BLaER1 treated with 17β-estradiol and CSF1 and Interleukin-3, amounts not matched to agents 10 nM and 100 nM (cell line): ENCODE measurements around the gene IGFBPL1.

ENCODE experiments used
- H3K27ac ChIP-seq, 11 experiments: shearing (Covaris generic); formaldehyde crosslinking; 2 replicates each; pipeline ENCODE4 v1.8.1; 2022
- H3K27me3 ChIP-seq, 11 experiments: shearing (Covaris generic); formaldehyde crosslinking; 2 replicates each; pipeline ENCODE4 v1.8.1; 2022
- H3K36me3 ChIP-seq, 11 experiments: shearing (Covaris generic); formaldehyde crosslinking; 2 replicates each; pipeline ENCODE4 v1.8.1; 2022
- H3K4me1 ChIP-seq, 10 experiments: shearing (Covaris generic); formaldehyde crosslinking; 2 replicates each; pipeline ENCODE4 v1.8.1; 2022
- H3K4me2 ChIP-seq, 11 experiments: shearing (Covaris generic); formaldehyde crosslinking; 2 replicates each; pipeline ENCODE4 v1.8.1; 2022
- H3K4me3 ChIP-seq, 10 experiments: shearing (Covaris generic); formaldehyde crosslinking; 2 replicates each; pipeline ENCODE4 v1.8.1; 2022
- H3K9ac ChIP-seq, 11 experiments: shearing (Covaris generic); formaldehyde crosslinking; 2 replicates each; pipeline ENCODE4 v1.8.1; 2022
- H3K9me3 ChIP-seq, 11 experiments: shearing (Covaris generic); formaldehyde crosslinking; replicated peaks in 1 of 11; 2 replicates each; pipeline ENCODE4 v1.8.1; 2022
- H4K20me1 ChIP-seq, 11 experiments: shearing (Covaris generic); formaldehyde crosslinking; 2 replicates each; pipeline ENCODE4 v1.8.1; 2022
- Cebpa-rat ChIP-seq, 11 experiments: shearing (Covaris generic); IDR thresholded peaks; 2 replicates each; pipeline ENCODE4 v1.8.1; 2022

IGFBPL1 gene

GRCh38 chr9:38359297-38359653, 65.0 kb downstream of the IGFBPL1 start:
- no peak overlapping the region for H3K27ac ChIP-seq
- H3K9ac ChIP-seq: no peak overlapping the region
- no peak overlapping the region for H3K4me3 ChIP-seq
- H3K36me3 ChIP-seq: no peaks in the 10 kb centered on the region
- no peak for TF ChIP-seq Cebpa-rat (IDR thresholded peaks at IDR 0.05)
- no peaks in the 10 kb centered on the region for H4K20me1 ChIP-seq
- no peaks in the 10 kb centered on the region for H3K9me3 ChIP-seq
- H3K4me1 ChIP-seq: peaks cover 0 to 9% (median 2%) of the 10 kb centered on the region in 10 experiments; a peak in 5 of 20 replicates
- no peaks in the 10 kb centered on the region for H3K27me3 ChIP-seq
- peak overlapping the region in 2 of 11 experiments; percentile 0 to 21; a peak in 1 of 22 replicates for H3K4me2 ChIP-seq

- Histone ChIP-seq H3K9me3 (no peaks in the 10 kb centered on the region), H3K27me3 (no peaks in the 10 kb centered on the region), H4K20me1 (no peaks in the 10 kb centered on the region), H3K27ac (no peak overlapping the region), H3K9ac (no peak overlapping the region), H3K4me1 (peaks cover 0 to 9% (median 2%) of the 10 kb centered on the region in 10 experiments; a peak in 5 of 20 replicates), H3K4me3 (no peak overlapping the region), H3K4me2 (peak overlapping the region in 3 of 11 experiments; percentile 0 to 27 (median 21); a peak in 2 of 22 replicates), H3K36me3 (no peaks in the 10 kb centered on the region)
- TF ChIP-seq Cebpa-rat (IDR thresholded peaks at IDR 0.05): no peak
Measured at GRCh38 chr9:38358390-38359296, 65.6 kb downstream of the IGFBPL1 start.

- Histone ChIP-seq H3K9ac (no peak overlapping the region), H3K4me2 (no peak overlapping the region), H3K9me3 (no peaks in the 10 kb centered on the region), H3K4me3 (no peak overlapping the region), H3K4me1 (peaks cover 0 to 9% (median 2%) of the 10 kb centered on the region in 10 experiments; a peak in 5 of 20 replicates), H3K36me3 (no peaks in the 10 kb centered on the region), H4K20me1 (no peaks in the 10 kb centered on the region), H3K27ac (no peak overlapping the region), H3K27me3 (no peaks in the 10 kb centered on the region)
- TF ChIP-seq Cebpa-rat (IDR thresholded peaks at IDR 0.05): no peak
Measured at GRCh38 chr9:38357350-38358114, 66.7 kb downstream of the IGFBPL1 start.

- H4K20me1 ChIP-seq: no peaks in the 10 kb centered on the region
- no peak overlapping the region for H3K4me2 ChIP-seq
- TF ChIP-seq Cebpa-rat (IDR thresholded peaks at IDR 0.05): no peak
- no peak overlapping the region for H3K27ac ChIP-seq
- peaks cover 0 to under 1% (median 0%) of the 10 kb centered on the region in 11 experiments; a peak in 1 of 22 replicates for H3K9me3 ChIP-seq
- no peak overlapping the region for H3K4me3 ChIP-seq
- peaks cover 0 to 9% (median 2%) of the 10 kb centered on the region in 10 experiments; a peak in 5 of 20 replicates for H3K4me1 ChIP-seq
- H3K36me3 ChIP-seq: no peaks in the 10 kb centered on the region
- H3K27me3 ChIP-seq: no peaks in the 10 kb centered on the region
- no peak overlapping the region for H3K9ac ChIP-seq
Measured at GRCh38 chr9:38356851-38357250, 67.4 kb downstream of the IGFBPL1 start.
